ENCODE data around the gene B4GALT2.

B4GALT2 gene

GRCh38 chr1:43980255-43981134 lies 1.5 kb downstream of the B4GALT2 start:
- Mint-ChIP-seq H3K4me1 (peaks cover 42 to 54% of the 10 kb centered on the region in 2 donors), H3K9me3 (no peaks in the 10 kb centered on the region), H3K27ac (no peak overlapping the region), H3K36me3 (peaks cover 49 to 59% of the 10 kb centered on the region in 2 donors), H3K4me3 (peak overlapping the region; percentile 84 to 87), H3K27me3 (no peaks in the 10 kb centered on the region)
- ATAC-seq (replicated peaks): no peak
- DNase-seq: no peak

DNA sequence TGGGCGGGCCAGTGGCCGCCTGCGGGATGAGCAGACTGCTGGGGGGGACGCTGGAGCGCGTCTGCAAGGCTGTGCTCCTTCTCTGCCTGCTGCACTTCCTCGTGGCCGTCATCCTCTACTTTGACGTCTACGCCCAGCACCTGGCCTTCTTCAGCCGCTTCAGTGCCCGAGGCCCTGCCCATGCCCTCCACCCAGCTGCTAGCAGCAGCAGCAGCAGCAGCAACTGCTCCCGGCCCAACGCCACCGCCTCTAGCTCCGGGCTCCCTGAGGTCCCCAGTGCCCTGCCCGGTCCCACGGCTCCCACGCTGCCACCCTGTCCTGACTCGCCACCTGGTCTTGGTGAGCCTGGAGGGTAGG lies 2.1 kb downstream of the B4GALT2 start:
- no peak overlapping the region for H3K27ac Mint-ChIP-seq
- H3K4me3 Mint-ChIP-seq: peak overlapping the region in 1 of 2 donors; percentile 84

GRCh38 chr1:43981636-43982035 lies 2.6 kb downstream of the B4GALT2 start:
- no peak overlapping the region for H3K4me3 Mint-ChIP-seq

More for the DNA sequence above, 2.1 kb downstream of the B4GALT2 start:
- Mint-ChIP-seq H3K9me3 (no peaks in the 10 kb centered on the region), H3K27me3 (no peaks in the 10 kb centered on the region), H3K4me1 (peaks cover 39 to 48% of the 10 kb centered on the region in 2 donors), H3K36me3 (peaks cover 51 to 61% of the 10 kb centered on the region in 2 donors)
- ATAC-seq (replicated peaks) (no peak), DNase-seq (no peak)

GRCh38 chr1:43982241-43982640 lies 3.2 kb downstream of the B4GALT2 start:
- Mint-ChIP-seq H3K27me3 (no peaks in the 10 kb centered on the region), H3K4me1 (peaks cover 29 to 36% of the 10 kb centered on the region in 2 donors), H3K9me3 (no peaks in the 10 kb centered on the region), H3K4me3 (no peak overlapping the region), H3K27ac (no peak overlapping the region), H3K36me3 (peaks cover 40 to 55% of the 10 kb centered on the region in 2 donors)
- no peak for ATAC-seq (replicated peaks)
- DNase-seq: no peak

More at GRCh38 chr1:43981636-43982035, 2.6 kb downstream of the B4GALT2 start:
- DNase-seq (no peak), ATAC-seq (replicated peaks) (no peak)
- no peak overlapping the region for H3K27ac Mint-ChIP-seq
- no peaks in the 10 kb centered on the region for H3K9me3 Mint-ChIP-seq
- peaks cover 46 to 59% of the 10 kb centered on the region in 2 donors for H3K36me3 Mint-ChIP-seq
- no peaks in the 10 kb centered on the region for H3K27me3 Mint-ChIP-seq
- H3K4me1 Mint-ChIP-seq: peaks cover 35 to 42% of the 10 kb centered on the region in 2 donors

DNA sequence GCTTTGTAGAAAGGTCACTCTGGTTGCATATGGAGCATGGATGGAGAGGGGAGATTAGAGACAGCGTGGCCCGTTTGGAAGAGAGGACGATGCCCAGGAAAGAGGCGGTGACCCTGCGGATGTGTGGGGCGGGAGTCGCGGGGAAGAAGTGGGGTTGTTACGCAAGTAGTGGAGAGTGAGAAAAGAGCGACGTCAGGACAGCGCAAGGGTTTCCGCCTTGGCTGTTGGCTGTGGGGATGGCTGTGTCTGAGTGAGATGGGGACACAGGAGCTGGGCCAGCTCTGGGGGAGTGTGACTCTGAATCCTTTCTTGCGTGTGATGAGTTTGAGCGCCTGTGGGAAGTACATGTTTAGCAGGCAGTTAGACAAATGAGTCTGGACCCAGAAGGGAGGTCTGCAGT lies 3.8 kb downstream of the B4GALT2 start:
- no peak for DNase-seq
- Mint-ChIP-seq H3K4me3 (no peak overlapping the region), H3K36me3 (peaks cover 34 to 49% of the 10 kb centered on the region in 2 donors), H3K27ac (no peak overlapping the region), H3K27me3 (no peaks in the 10 kb centered on the region), H3K4me1 (peaks cover 24 to 31% of the 10 kb centered on the region in 2 donors), H3K9me3 (no peaks in the 10 kb centered on the region)
- ATAC-seq (replicated peaks): no peak

GRCh38 chr1:43983253-43983899 lies 4.4 kb downstream of the B4GALT2 start:
- no peak for DNase-seq
- Mint-ChIP-seq H3K27me3 (no peaks in the 10 kb centered on the region), H3K36me3 (peaks cover 30 to 44% of the 10 kb centered on the region in 2 donors), H3K9me3 (no peaks in the 10 kb centered on the region), H3K27ac (no peak overlapping the region), H3K4me3 (no peak overlapping the region), H3K4me1 (peaks cover 19 to 25% of the 10 kb centered on the region in 2 donors)
- ATAC-seq (replicated peaks): no peak

DNA sequence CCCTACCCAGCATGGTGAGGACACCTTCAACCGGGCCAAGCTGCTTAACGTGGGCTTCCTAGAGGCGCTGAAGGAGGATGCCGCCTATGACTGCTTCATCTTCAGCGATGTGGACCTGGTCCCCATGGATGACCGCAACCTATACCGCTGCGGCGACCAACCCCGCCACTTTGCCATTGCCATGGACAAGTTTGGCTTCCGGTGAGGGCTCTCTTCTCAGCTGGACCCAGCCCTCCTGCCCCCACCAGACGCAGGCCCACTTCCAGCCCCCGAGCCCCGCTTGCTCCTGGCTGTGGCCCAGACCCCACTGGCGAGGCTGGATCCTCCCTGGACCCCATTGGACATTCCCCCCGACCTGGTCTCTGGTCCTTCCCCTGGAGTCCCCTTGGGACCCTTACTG lies 5.8 kb downstream of the B4GALT2 start:
- peaks cover 27 to 39% of the 10 kb centered on the region in 2 donors for H3K36me3 Mint-ChIP-seq
- no peak for DNase-seq
- no peak overlapping the region for H3K27ac Mint-ChIP-seq
- no peaks in the 10 kb centered on the region for H3K27me3 Mint-ChIP-seq
- no peak overlapping the region for H3K4me3 Mint-ChIP-seq
- ATAC-seq (replicated peaks): no peak
- H3K4me1 Mint-ChIP-seq: peaks cover 13 to 18% of the 10 kb centered on the region in 2 donors
- H3K9me3 Mint-ChIP-seq: no peaks in the 10 kb centered on the region

DNA sequence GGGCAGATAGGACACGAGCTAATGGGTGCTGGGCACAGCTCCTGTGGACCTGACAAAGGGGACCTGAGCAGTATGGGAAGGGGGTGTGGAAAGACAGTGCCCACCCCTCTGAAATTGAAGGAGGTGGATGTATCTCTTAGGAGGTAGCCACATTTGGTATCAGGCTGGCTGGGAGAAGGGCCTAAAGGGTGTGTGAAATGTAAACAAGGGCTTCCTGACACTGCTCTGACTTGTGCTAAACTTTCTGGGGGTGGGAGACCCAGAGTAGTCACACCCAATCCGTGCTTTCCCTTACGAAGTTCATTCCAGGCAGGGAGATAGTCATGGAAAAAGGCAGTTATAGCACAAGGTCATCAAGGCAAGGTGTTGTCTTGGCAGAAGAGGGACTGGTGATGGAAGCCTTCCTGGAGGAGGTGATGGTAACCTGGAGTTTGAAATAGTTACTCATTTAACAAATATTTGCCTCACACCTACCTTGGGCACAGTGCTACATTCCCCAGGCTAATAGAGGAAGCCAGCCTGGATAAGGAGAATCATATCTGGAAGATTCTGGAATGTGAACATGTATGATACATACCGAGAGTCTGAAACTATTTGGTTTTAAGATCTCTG lies 7.1 kb downstream of the B4GALT2 start:
- H3K27me3 Mint-ChIP-seq: no peaks in the 10 kb centered on the region
- H3K9me3 Mint-ChIP-seq: no peaks in the 10 kb centered on the region
- H3K36me3 Mint-ChIP-seq: peaks cover 24 to 32% of the 10 kb centered on the region in 2 donors
- DNase-seq: no peak
- H3K4me3 Mint-ChIP-seq: no peak overlapping the region
- peaks cover 6 to 10% of the 10 kb centered on the region in 2 donors for H3K4me1 Mint-ChIP-seq
- H3K27ac Mint-ChIP-seq: no peak overlapping the region
- ATAC-seq (replicated peaks): no peak

DNA sequence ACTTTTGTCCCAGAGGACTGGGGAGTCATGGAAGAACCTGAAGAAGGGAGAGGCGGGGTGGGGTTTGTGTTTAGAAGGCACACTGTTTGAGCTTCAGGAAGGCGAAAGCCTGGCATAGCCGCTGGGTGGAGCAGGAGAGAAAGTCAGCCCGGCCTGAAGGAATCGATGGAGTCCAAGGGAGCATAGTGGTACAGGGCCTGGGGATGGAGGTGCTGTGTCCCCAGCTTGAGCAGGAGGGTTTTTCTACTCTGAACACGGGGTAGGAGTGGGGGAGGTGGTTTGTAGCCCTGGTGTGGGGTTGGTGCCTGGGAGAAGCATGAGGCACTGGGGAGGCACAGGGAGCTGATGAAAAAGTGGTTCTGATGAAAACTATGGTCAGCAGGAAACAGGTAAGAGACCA lies 7.7 kb downstream of the B4GALT2 start:
- DNase-seq: no peak
- H3K4me1 Mint-ChIP-seq: peaks cover 7 to 16% of the 10 kb centered on the region in 2 donors
- H3K9me3 Mint-ChIP-seq: no peaks in the 10 kb centered on the region
- H3K4me3 Mint-ChIP-seq: no peak overlapping the region
- ATAC-seq (replicated peaks): no peak
- no peaks in the 10 kb centered on the region for H3K27me3 Mint-ChIP-seq
- H3K27ac Mint-ChIP-seq: no peak overlapping the region
- H3K36me3 Mint-ChIP-seq: peaks cover 22 to 32% of the 10 kb centered on the region in 2 donors

GRCh38 chr1:43987159-43987902 lies 8.3 kb downstream of the B4GALT2 start:
- no peak overlapping the region for H3K4me3 Mint-ChIP-seq
- H3K27ac Mint-ChIP-seq: no peak overlapping the region
- H3K27me3 Mint-ChIP-seq: no peaks in the 10 kb centered on the region

DNA sequence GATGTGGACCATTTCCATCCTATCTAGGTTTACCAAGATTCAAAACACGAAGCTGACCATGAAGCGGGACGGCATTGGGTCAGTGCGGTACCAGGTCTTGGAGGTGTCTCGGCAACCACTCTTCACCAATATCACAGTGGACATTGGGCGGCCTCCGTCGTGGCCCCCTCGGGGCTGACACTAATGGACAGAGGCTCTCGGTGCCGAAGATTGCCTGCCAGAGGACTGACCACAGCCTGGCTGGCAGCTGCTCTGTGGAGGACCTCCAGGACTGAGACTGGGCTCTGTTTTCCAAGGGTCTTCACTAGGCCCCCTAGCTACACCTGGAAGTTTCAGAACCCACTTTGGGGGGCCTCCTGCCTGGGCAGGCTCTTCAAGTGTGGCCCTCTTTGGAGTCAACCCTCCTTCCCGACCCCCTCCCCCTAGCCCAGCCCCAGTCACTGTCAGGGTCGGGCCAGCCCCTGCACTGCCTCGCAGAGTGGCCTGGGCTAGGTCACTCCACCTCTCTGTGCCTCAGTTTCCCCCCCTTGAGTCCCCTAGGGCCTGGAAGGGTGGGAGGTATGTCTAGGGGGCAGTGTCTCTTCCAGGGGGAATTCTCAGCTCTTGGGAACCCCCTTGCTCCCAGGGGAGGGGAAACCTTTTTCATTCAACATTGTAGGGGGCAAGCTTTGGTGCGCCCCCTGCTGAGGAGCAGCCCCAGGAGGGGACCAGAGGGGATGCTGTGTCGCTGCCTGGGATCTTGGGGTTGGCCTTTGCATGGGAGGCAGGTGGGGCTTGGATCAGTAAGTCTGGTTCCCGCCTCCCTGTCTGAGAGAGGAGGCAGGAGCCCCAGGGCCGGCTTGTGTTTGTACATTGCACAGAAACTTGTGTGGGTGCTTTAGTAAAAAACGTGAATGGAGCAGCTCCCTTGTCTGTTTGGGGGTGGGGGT lies 11.5 kb downstream of the B4GALT2 start:
- DNase-seq (no peak), ATAC-seq (replicated peaks) (peak in 1 of 2 donors; percentile 3)
- Mint-ChIP-seq H3K9me3 (no peaks in the 10 kb centered on the region), H3K4me3 (peak overlapping the region; percentile 96 to 97), H3K36me3 (peaks cover 2 to 10% of the 10 kb centered on the region in 2 donors), H3K27ac (peak overlapping the region; percentile 93), H3K27me3 (no peaks in the 10 kb centered on the region), H3K4me1 (peaks cover 21 to 34% of the 10 kb centered on the region in 2 donors)

More at GRCh38 chr1:43987159-43987902, 8.3 kb downstream of the B4GALT2 start:
- no peak for ATAC-seq (replicated peaks)
- Mint-ChIP-seq H3K36me3 (peaks cover 18 to 32% of the 10 kb centered on the region in 2 donors), H3K9me3 (no peaks in the 10 kb centered on the region), H3K4me1 (peaks cover 11 to 23% of the 10 kb centered on the region in 2 donors)
- no peak for DNase-seq

DNA sequence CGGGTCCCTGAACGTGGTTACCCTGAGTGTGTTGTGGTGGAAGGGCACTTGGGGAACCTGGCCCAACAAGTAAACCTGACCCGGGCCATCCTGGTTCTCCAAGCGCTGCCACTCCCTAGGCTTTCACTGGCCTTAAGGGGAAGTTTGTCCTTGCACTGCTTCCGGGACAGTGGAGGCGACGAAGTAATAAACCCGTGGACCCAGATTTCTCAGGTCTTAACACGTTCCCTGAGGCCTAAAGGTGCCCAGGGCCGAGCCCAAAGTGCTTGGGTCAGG lies 12.1 kb downstream of the B4GALT2 start:
- Mint-ChIP-seq H3K36me3 (peaks cover 0 to 5% of the 10 kb centered on the region in 2 donors), H3K27ac (peak overlapping the region; percentile 93), H3K4me1 (peaks cover 21 to 34% of the 10 kb centered on the region in 2 donors), H3K27me3 (no peaks in the 10 kb centered on the region), H3K9me3 (no peaks in the 10 kb centered on the region), H3K4me3 (peak overlapping the region; percentile 96 to 97)
- ATAC-seq (replicated peaks): no peak
- DNase-seq: no peak

Data from stimulated activated naive B cell treated with anti-CD40 and anti-IgM and Interleukin-4, amounts not matched to agents 10 μg/mL and 1 μg/mL and 100 μg/mL, for 72 hours (primary cell).